Neural cell (in vitro differentiated cells): Measurements from ENCODE around the gene CD40. TPM values are rescaled to one million over a fixed set of nuclear protein-coding genes. Genes with fewer than 3 reads are reported as not detected.

ENCODE experiments used
- H2AFZ ChIP-seq: fragments of 200-600, 300-800 bp; sonication (generic), shearing (Covaris generic); 2 replicates; pipeline ENCODE4 v1.6.0; 2014; ENCODE audit warnings: low read depth, mild to moderate bottlenecking, antibody characterized with exemption, low read length, moderate library complexity
- H3F3A ChIP-seq: fragments of 200-600 bp; shearing (Covaris generic); 2 replicates; pipeline ENCODE4 v1.6.1; 2016; ENCODE audit warnings: mild to moderate bottlenecking, moderate library complexity, mixed read lengths, antibody characterized with exemption, low read length; ENCODE audit not compliant: insufficient read depth, poor library complexity, severe bottlenecking
- H3K27ac ChIP-seq: fragments of 200-600, 300-800 bp; sonication (generic), shearing (Covaris generic); 2 replicates; pipeline ENCODE4 v1.5.1; 2014; ENCODE audit warnings: mild to moderate bottlenecking, low read length, moderate library complexity
- H3K27me3 ChIP-seq: fragments of 300-800, 200-600 bp; sonication (generic), shearing (Covaris generic); 2 replicates; pipeline ENCODE4 v1.6.0; 2014; ENCODE audit warnings: mild to moderate bottlenecking, low read depth, low read length, moderate library complexity; ENCODE audit not compliant: insufficient read depth
- H3K36me3 ChIP-seq: fragments of 300-800, 200-600 bp; sonication (generic), shearing (Covaris generic); 2 replicates; pipeline ENCODE4 v1.5.1; 2014; ENCODE audit warnings: mild to moderate bottlenecking, antibody characterized with exemption, low read length, moderate library complexity; ENCODE audit not compliant: insufficient read depth
- H3K4me2 ChIP-seq: fragments of 300-800, 200-600 bp; sonication (generic), shearing (Covaris generic); 2 replicates; pipeline ENCODE4 v1.6.0; 2014; ENCODE audit warnings: mild to moderate bottlenecking, low read length
- H3K4me3 ChIP-seq: fragments of 300-800, 200-600 bp; sonication (generic), shearing (Covaris generic); 2 replicates; pipeline ENCODE4 v1.5.1; 2014; ENCODE audit warnings: mild to moderate bottlenecking, low read length, moderate library complexity
- H3K79me2 ChIP-seq: fragments of 200-600 bp; shearing (Covaris generic); replicated peaks from 2 replicates; pipeline ENCODE4 v1.6.0; 2014; ENCODE audit warnings: mild to moderate bottlenecking, low read length, moderate library complexity; ENCODE audit not compliant: insufficient read depth
- H3K9ac ChIP-seq: fragments of 300-800, 200-600 bp; sonication (generic), shearing (Covaris generic); 2 replicates; pipeline ENCODE4 v1.6.1; 2016; ENCODE audit warnings: mild to moderate bottlenecking, low read length, mixed read lengths
- H3K9me2 ChIP-seq: fragments of 200-600 bp; shearing (Covaris generic); 2 replicates; pipeline ENCODE4 v1.6.1; 2016; ENCODE audit warnings: mild to moderate bottlenecking, low read length, mixed read lengths; ENCODE audit not compliant: insufficient read depth
- H3K9me3 ChIP-seq: fragments of 200-600, 300-800 bp; sonication (generic), shearing (Covaris generic); 2 replicates; pipeline ENCODE4 v1.6.1; 2016; ENCODE audit warnings: mild to moderate bottlenecking, mixed run types, low read length, moderate library complexity, mixed read lengths
- H4K20me1 ChIP-seq: fragments of 200-600 bp; shearing (Covaris generic); 2 replicates; pipeline ENCODE4 v1.6.1; 2016; ENCODE audit warnings: mild to moderate bottlenecking, mixed run types; ENCODE audit not compliant: insufficient read depth
- CTCF ChIP-seq: fragments of 450-650 bp; IDR thresholded peaks from 2 replicates; pipeline ENCODE4 v1.5.1; 2014; ENCODE audit warnings: antibody characterized with exemption, mild to moderate bottlenecking, moderate library complexity; ENCODE audit not compliant: poor library complexity, severe bottlenecking
- EP300 ChIP-seq: fragments of 450-650 bp; conservative IDR thresholded peaks from 2 replicates; pipeline ENCODE4 v1.6.1; 2014; ENCODE audit warnings: antibody characterized with exemption, mild to moderate bottlenecking, moderate library complexity; ENCODE audit not compliant: poor library complexity, severe bottlenecking
- EZH2 ChIP-seq: fragments of 200-600, 300-800 bp; shearing (Covaris generic), sonication (generic); IDR thresholded peaks from 2 replicates; pipeline ENCODE4 v1.6.1; 2014; ENCODE audit warnings: antibody characterized with exemption, low read length, borderline replicate concordance, mild to moderate bottlenecking; ENCODE audit not compliant: insufficient read depth, poor library complexity, severe bottlenecking
- MXI1 ChIP-seq: fragments of 450-650 bp; conservative IDR thresholded peaks from 2 replicates; pipeline ENCODE4 v1.6.1; 2014; ENCODE audit warnings: antibody characterized with exemption, mild to moderate bottlenecking; ENCODE audit not compliant: poor library complexity, severe bottlenecking
- POLR2AphosphoS5 ChIP-seq: IDR thresholded peaks from 2 replicates; pipeline ENCODE4 v1.6.1; 2012
- RAD21 ChIP-seq: fragments of 450-650 bp; conservative IDR thresholded peaks from 2 replicates; pipeline ENCODE4 v1.6.1; 2014; ENCODE audit warnings: antibody characterized with exemption, mild to moderate bottlenecking, moderate library complexity
- REST ChIP-seq: IDR thresholded peaks from 2 replicates; pipeline ENCODE4 v1.6.1; 2012; ENCODE audit warnings: borderline replicate concordance
- SMC3 ChIP-seq: fragments of 450-650 bp; conservative IDR thresholded peaks from 2 replicates; pipeline ENCODE4 v1.6.1; 2014; ENCODE audit warnings: antibody characterized with exemption, mild to moderate bottlenecking, moderate library complexity; ENCODE audit not compliant: poor library complexity
- TAF1 ChIP-seq: IDR thresholded peaks from 2 replicates; pipeline ENCODE4 v1.6.1; 2012; ENCODE audit warnings: low read depth
- polyA plus RNA-seq: library from polyadenylated mRNA; depleted of rRNA; stranded (reverse); fragments of >200 nt; gene quantifications from 2 replicates; pipeline ENCODE4 v1.2.3, GENCODE V29; 2014

Gene CD40
- polyA plus RNA-seq, 1 donor from 2014 or later: not detected

DNA sequence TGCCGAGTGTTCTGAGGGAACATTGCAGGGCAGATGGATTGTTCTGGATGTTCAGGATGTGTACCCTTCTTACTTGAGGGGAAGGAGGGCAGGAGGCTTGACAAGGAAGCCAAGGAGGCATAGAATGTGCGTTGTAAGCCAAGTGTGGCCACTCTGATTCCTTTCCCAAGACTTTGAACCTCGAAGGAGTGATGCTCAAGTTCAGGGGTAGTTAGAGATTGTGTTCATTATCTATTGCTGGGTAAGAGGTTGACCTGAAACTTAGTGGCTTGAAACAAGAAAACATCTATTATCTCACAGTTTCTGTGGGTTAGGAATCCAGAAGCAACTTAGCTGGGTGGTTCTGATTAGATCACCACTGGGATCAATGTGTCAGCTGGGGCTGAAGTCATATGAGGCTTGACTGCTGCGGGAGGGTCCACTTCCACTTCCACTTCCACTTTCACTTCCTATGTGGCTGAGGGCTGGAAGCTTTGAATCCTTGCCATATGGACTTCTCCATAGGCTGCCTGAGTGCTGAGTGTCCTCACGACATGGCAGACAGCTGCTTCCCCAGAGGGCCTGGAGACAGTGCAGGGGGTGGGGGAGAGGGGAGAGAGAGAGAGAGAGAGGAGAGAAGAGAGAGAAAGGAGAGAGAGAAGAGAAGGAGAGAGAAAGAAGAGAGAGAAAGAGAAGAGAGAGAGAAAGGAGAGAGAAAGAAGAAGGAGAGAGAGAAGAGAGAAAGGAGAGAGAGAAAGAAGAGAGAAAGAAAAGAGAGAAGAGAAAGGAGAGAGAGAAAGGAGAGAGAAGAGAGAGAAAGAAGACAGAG lies 6.9 kb upstream of the CD40 start:
- H3K4me3 ChIP-seq: no peak overlapping the region

GRCh38 chr20:46111836-46112212 lies 6.3 kb upstream of the CD40 start:
- no peaks in the 10 kb centered on the region for H3F3A ChIP-seq
- H2AFZ ChIP-seq: no peak overlapping the region
- H3K27me3 ChIP-seq: no peaks in the 10 kb centered on the region
- no peak overlapping the region for H3K4me2 ChIP-seq
- H3K36me3 ChIP-seq: no peaks in the 10 kb centered on the region
- no peak overlapping the region for H3K9ac ChIP-seq
- no peaks in the 10 kb centered on the region for H3K9me2 ChIP-seq
- no peak overlapping the region for H3K4me3 ChIP-seq
- H4K20me1 ChIP-seq: no peaks in the 10 kb centered on the region
- no peak overlapping the region for H3K27ac ChIP-seq
- no peaks in the 10 kb centered on the region for H3K9me3 ChIP-seq
- no peaks in the 10 kb centered on the region for H3K79me2 ChIP-seq
- TF ChIP-seq POLR2AphosphoS5 (no peak), RAD21 (no peak), EZH2 (no peak), MXI1 (no peak), EP300 (no peak), TAF1 (no peak), REST (no peak)

More for the DNA sequence above, 6.9 kb upstream of the CD40 start:
- Histone ChIP-seq H3K4me2 (no peak overlapping the region), H4K20me1 (no peaks in the 10 kb centered on the region), H3K9me3 (no peaks in the 10 kb centered on the region), H3K79me2 (no peaks in the 10 kb centered on the region), H3F3A (no peaks in the 10 kb centered on the region), H3K36me3 (no peaks in the 10 kb centered on the region), H2AFZ (no peak overlapping the region), H3K9ac (no peak overlapping the region), H3K27me3 (no peaks in the 10 kb centered on the region), H3K9me2 (no peaks in the 10 kb centered on the region), H3K27ac (no peak overlapping the region)
- TF ChIP-seq RAD21: no peak
- no peak for TF ChIP-seq CTCF
- no peak for TF ChIP-seq MXI1
- TF ChIP-seq EZH2: no peak
- no peak for TF ChIP-seq SMC3
- TF ChIP-seq POLR2AphosphoS5: no peak
- no peak for TF ChIP-seq EP300
- no peak for TF ChIP-seq REST
- no peak for TF ChIP-seq TAF1
